ENCODE measurements around the gene DNTT. TPM values are rescaled to one million over a fixed set of nuclear protein-coding genes. Genes with fewer than 3 reads are reported as not detected.

DNTT gene
- total RNA-seq, 1 donor from 2014 or later: not detected

GRCh38 chr10:96322275-96322674 lies 18.0 kb downstream of the DNTT start:
- TF ChIP-seq CTCF (IDR thresholded peaks at IDR 0.05; ENCODE audit: borderline replicate concordance): no peak
- DNase-seq: no peak
- Histone ChIP-seq H3K27ac (replicated peaks) (no peak overlapping the region), H3K4me1 (no peaks in the 10 kb centered on the region), H3K27me3 (ENCODE audit: low read depth) (peaks cover 52% of the 10 kb centered on the region), H3K4me3 (no peak overlapping the region), H3K9me3 (replicated peaks) (no peaks in the 10 kb centered on the region), H3K36me3 (no peaks in the 10 kb centered on the region)
- intact Hi-C loops (cut with micrococcal nuclease): no loop called here

- H3K9me3 ChIP-seq (replicated peaks): no peaks in the 10 kb centered on the region
- no peak for TF ChIP-seq CTCF (IDR thresholded peaks at IDR 0.05; ENCODE audit: borderline replicate concordance)
- H3K4me3 ChIP-seq: no peak overlapping the region
- DNase-seq: no peak
- H3K27ac ChIP-seq (replicated peaks): no peak overlapping the region
- no peaks in the 10 kb centered on the region for H3K36me3 ChIP-seq
- no peaks in the 10 kb centered on the region for H3K4me1 ChIP-seq
- intact Hi-C loops (cut with micrococcal nuclease): no loop called here
- H3K27me3 ChIP-seq (ENCODE audit: low read depth): peaks cover 53% of the 10 kb centered on the region
Measured at GRCh38 chr10:96324447-96324846, 20.2 kb downstream of the DNTT start.

- no peaks in the 10 kb centered on the region for H3K36me3 ChIP-seq
- H3K4me3 ChIP-seq: no peak overlapping the region
- H3K27ac ChIP-seq (replicated peaks): no peak overlapping the region
- no peaks in the 10 kb centered on the region for H3K4me1 ChIP-seq
- DNase-seq: no peak
- H3K27me3 ChIP-seq (ENCODE audit: low read depth): peaks cover 65% of the 10 kb centered on the region
- H3K9me3 ChIP-seq (replicated peaks): no peaks in the 10 kb centered on the region
- TF ChIP-seq CTCF (IDR thresholded peaks at IDR 0.05; ENCODE audit: borderline replicate concordance): no peak
- intact Hi-C loops (cut with micrococcal nuclease): no loop called here
Measured at GRCh38 chr10:96325719-96326373, 21.6 kb downstream of the DNTT start.

- intact Hi-C loops (cut with micrococcal nuclease): no loop called here
- Histone ChIP-seq H3K9me3 (replicated peaks) (no peaks in the 10 kb centered on the region), H3K27me3 (ENCODE audit: low read depth) (peaks cover 66% of the 10 kb centered on the region), H3K27ac (replicated peaks) (no peak overlapping the region), H3K4me3 (no peak overlapping the region), H3K36me3 (no peaks in the 10 kb centered on the region), H3K4me1 (no peaks in the 10 kb centered on the region)
- TF ChIP-seq CTCF (IDR thresholded peaks at IDR 0.05; ENCODE audit: borderline replicate concordance): no peak
- DNase-seq: no peak
Measured at GRCh38 chr10:96327462-96327861, 23.2 kb downstream of the DNTT start.

GRCh38 chr10:96333101-96333500 lies 28.9 kb downstream of the DNTT start:
- no peak overlapping the region for H3K4me3 ChIP-seq
- intact Hi-C loops (cut with micrococcal nuclease): no loop called here
- H3K36me3 ChIP-seq: no peaks in the 10 kb centered on the region
- no peak overlapping the region for H3K27ac ChIP-seq (replicated peaks)
- no peaks in the 10 kb centered on the region for H3K4me1 ChIP-seq
- TF ChIP-seq CTCF (IDR thresholded peaks at IDR 0.05; ENCODE audit: borderline replicate concordance): no peak
- H3K9me3 ChIP-seq (replicated peaks): no peaks in the 10 kb centered on the region
- peaks cover 55% of the 10 kb centered on the region for H3K27me3 ChIP-seq (ENCODE audit: low read depth)
- no peak for DNase-seq

All from left ventricle myocardium inferior (tissue), 1 donor.